H1 (cell line): Measurements from ENCODE around the gene C2orf92. TPM values are rescaled to one million over a fixed set of nuclear protein-coding genes. Genes with fewer than 3 reads are reported as not detected.

Source experiments
- CTCF ChIA-PET: fragments of 300-600 bp; sonication (Branson Sonifier 250); formaldehyde crosslinking; loops from one replicate; lab custom pipeline; 2021; ENCODE audit not compliant: partially characterized antibody; lab: Charles Lee
- POLR2A ChIA-PET: fragments of 300-600 bp; sonication (Branson Sonifier 250); formaldehyde crosslinking; loops from one replicate; lab custom pipeline; 2021; ENCODE audit warnings: inconsistent platforms; ENCODE audit not compliant: partially characterized antibody; lab: Charles Lee
- DNase-seq, 2 experiments: peaks; one replicate each; pipeline versions ENCODE4 v3.0.0 to v3.0.0-alpha.2; 2010 to 2022; ENCODE audit warnings: low spot score in 2 of 2, low read depth in 1 of 2, mixed read lengths in 1 of 2
- FAIRE-seq: peaks from 2 replicates; lab custom pipeline; 2011; peaks lifted over from hg19 to GRCh38; lab: Jason Lieb, UNC
- H2AFZ ChIP-seq: 2 replicates; pipeline ENCODE4 v1.8.1; 2012; ENCODE audit warnings: low read length, inconsistent platforms
- H2AK5ac ChIP-seq: 2 replicates; pipeline ENCODE4 v1.6.1; 2013; ENCODE audit warnings: low read depth, low read length
- H2BK120ac ChIP-seq: replicated peaks from 2 replicates; pipeline ENCODE3; 2013; ENCODE audit warnings: low read depth, low read length, inconsistent platforms
- H2BK12ac ChIP-seq: 2 replicates; pipeline ENCODE4 v1.6.1; 2013; ENCODE audit warnings: low read depth, low read length
- H2BK15ac ChIP-seq: 2 replicates; pipeline ENCODE4 v1.6.1; 2013; ENCODE audit warnings: low read length
- H2BK20ac ChIP-seq: 2 replicates; pipeline ENCODE4 v1.6.1; 2013; ENCODE audit warnings: low read length
- H2BK5ac ChIP-seq: 2 replicates; pipeline ENCODE4 v1.6.1; 2013; ENCODE audit warnings: low read depth, low read length
- H3K14ac ChIP-seq: 2 replicates; pipeline ENCODE4 v1.6.1; 2013; ENCODE audit warnings: inconsistent platforms; ENCODE audit not compliant: insufficient read length
- H3K18ac ChIP-seq: 2 replicates; pipeline ENCODE4 v1.6.1; 2013; ENCODE audit warnings: low read length; ENCODE audit errors: extremely low read depth
- H3K23ac ChIP-seq: 2 replicates; pipeline ENCODE4 v1.6.1; 2013; ENCODE audit warnings: inconsistent platforms; ENCODE audit not compliant: insufficient read length
- H3K23me2 ChIP-seq: 2 replicates; pipeline ENCODE4 v1.6.1; 2013; ENCODE audit warnings: low read depth, low read length
- H3K27ac ChIP-seq: 2 replicates; pipeline ENCODE4 v1.6.1; 2011; ENCODE audit warnings: low read depth, low read length, inconsistent platforms
- H3K27me3 ChIP-seq, 4 experiments: replicated peaks in 1 of 4; 1 replicate in 1 of 4; 2 replicates in 3 of 4; pipeline versions ENCODE4 v1.6.1 to v1.8.1; 2011 to 2013; ENCODE audit warnings: low read length in 3 of 4, mild to moderate bottlenecking in 3 of 4, inconsistent platforms in 2 of 4, mixed read lengths in 2 of 4, moderate library complexity in 1 of 4; ENCODE audit not compliant: control insufficient read depth in 3 of 4, insufficient read depth in 3 of 4; ENCODE audit errors: extremely low read depth in 1 of 4
- H3K36me3 ChIP-seq, 4 experiments: 2 replicates each; pipeline versions ENCODE4 v1.6.1 to v1.8.1; 2011 to 2013; ENCODE audit warnings: mild to moderate bottlenecking in 4 of 4, low read length in 3 of 4, moderate library complexity in 2 of 4, control low read depth in 1 of 4, inconsistent platforms in 1 of 4; ENCODE audit not compliant: insufficient read depth in 4 of 4, control insufficient read depth in 2 of 4
- H3K4ac ChIP-seq: replicated peaks from 2 replicates; pipeline ENCODE3; 2013; ENCODE audit warnings: low read length, low read depth, mixed read lengths, inconsistent platforms; ENCODE audit not compliant: insufficient read length
- H3K4me1 ChIP-seq, 4 experiments: replicated peaks in 1 of 4; 1 replicate in 1 of 4; 2 replicates in 3 of 4; pipeline versions ENCODE4 v1.6.1 to v1.8.1; 2011 to 2013; ENCODE audit warnings: low read length in 3 of 4, inconsistent platforms in 2 of 4, mixed read lengths in 1 of 4; ENCODE audit not compliant: insufficient read depth in 4 of 4, control insufficient read depth in 3 of 4
- H3K4me2 ChIP-seq, 2 experiments: 2 replicates each; pipeline versions ENCODE4 v1.6.1 to v1.8.1; 2011 to 2013; ENCODE audit warnings: low read depth in 2 of 2, low read length in 2 of 2, control low read depth in 1 of 2, inconsistent platforms in 1 of 2, mild to moderate bottlenecking in 1 of 2; ENCODE audit not compliant: insufficient read depth in 1 of 2
- H3K4me3 ChIP-seq, 4 experiments: fragments of 200-600, 300-600 bp in 1 of 4; sonication (generic), shearing (Covaris generic), sonication (Bioruptor Twin) in 1 of 4; 2 replicates each; pipeline versions ENCODE4 v1.5.1 to v1.8.1; 2011 to 2016; ENCODE audit warnings: low read length in 4 of 4, low read depth in 3 of 4, control low read depth in 2 of 4, inconsistent platforms in 2 of 4, mild to moderate bottlenecking in 2 of 4, mixed read lengths in 1 of 4, moderate library complexity in 1 of 4; ENCODE audit not compliant: insufficient read depth in 2 of 4; ENCODE audit errors: extremely low read depth in 1 of 4
- H3K56ac ChIP-seq: replicated peaks from 2 replicates; pipeline ENCODE3; 2013; ENCODE audit warnings: low read depth, mild to moderate bottlenecking, mixed read lengths, low read length, inconsistent platforms; ENCODE audit not compliant: insufficient read length
- H3K79me1 ChIP-seq: 2 replicates; pipeline ENCODE4 v1.6.1; 2013; ENCODE audit warnings: low read depth, low read length, control low read depth
- H3K79me2 ChIP-seq, 2 experiments: 2 replicates each; pipeline versions ENCODE4 v1.6.1 to v1.8.1; 2012 to 2013; ENCODE audit warnings: low read length in 2 of 2, mild to moderate bottlenecking in 2 of 2, inconsistent platforms in 1 of 2; ENCODE audit not compliant: insufficient read depth in 2 of 2, control insufficient read depth in 1 of 2
- H3K9ac ChIP-seq, 4 experiments: replicated peaks in 1 of 4; 1 replicate in 1 of 4; 2 replicates in 3 of 4; pipeline versions ENCODE4 v1.6.1 to v1.8.1; 2011 to 2013; ENCODE audit warnings: low read depth in 3 of 4, low read length in 3 of 4, control low read depth in 2 of 4, mild to moderate bottlenecking in 2 of 4, moderate library complexity in 2 of 4, inconsistent platforms in 1 of 4; ENCODE audit errors: extremely low read depth in 1 of 4
- H3K9me3 ChIP-seq, 2 experiments: 2 replicates each; pipeline versions ENCODE4 v1.6.1 to v1.8.1; 2012 to 2013; ENCODE audit warnings: mild to moderate bottlenecking in 2 of 2, moderate library complexity in 2 of 2, control low read depth in 1 of 2, inconsistent platforms in 1 of 2, low read depth in 1 of 2, low read length in 1 of 2, mixed read lengths in 1 of 2; ENCODE audit not compliant: insufficient read depth in 2 of 2
- H4K20me1 ChIP-seq, 2 experiments: replicated peaks in 1 of 2; 2 replicates each; pipeline versions ENCODE3 to v1.8.1; 2011 to 2013; ENCODE audit warnings: inconsistent platforms in 2 of 2, low read length in 2 of 2, mild to moderate bottlenecking in 1 of 2; ENCODE audit not compliant: insufficient read depth in 2 of 2, control insufficient read depth in 1 of 2
- H4K5ac ChIP-seq: 2 replicates; pipeline ENCODE4 v1.6.1; 2013; ENCODE audit warnings: low read length, low read depth, mixed read lengths, inconsistent platforms; ENCODE audit not compliant: insufficient read length
- H4K8ac ChIP-seq: 2 replicates; pipeline ENCODE4 v1.8.0; 2013; ENCODE audit warnings: mild to moderate bottlenecking, moderate library complexity, low read length, inconsistent platforms; ENCODE audit not compliant: insufficient read depth; ENCODE audit errors: extremely low read depth
- H4K91ac ChIP-seq: replicated peaks from 2 replicates; pipeline ENCODE3; 2013; ENCODE audit warnings: low read length, mixed read lengths, inconsistent platforms; ENCODE audit not compliant: insufficient read length
- ASH2L ChIP-seq: fragments of 200-600, 300-600 bp; sonication (generic); IDR thresholded peaks from one replicate; pipeline ENCODE4 v1.7.1; 2017; ENCODE audit warnings: low read length
- BRCA1 ChIP-seq: IDR thresholded peaks from 2 replicates; pipeline ENCODE4 v1.6.1; 2012; ENCODE audit warnings: low read depth, low read length, improper control_type of control experiment
- EZH2 ChIP-seq: fragments of 200-600 bp; sonication (generic); IDR thresholded peaks from 2 replicates; pipeline ENCODE4 v1.7.1; 2012; ENCODE audit warnings: low read depth, mild to moderate bottlenecking, moderate library complexity, low read length, inconsistent platforms; ENCODE audit not compliant: severe bottlenecking
- PHF8 ChIP-seq: fragments of 200-600 bp; sonication (generic); conservative IDR thresholded peaks from 2 replicates; pipeline ENCODE4 v1.7.1; 2012; ENCODE audit warnings: low read depth, mild to moderate bottlenecking, inconsistent platforms, low read length, moderate library complexity
- POLR2AphosphoS5 ChIP-seq: IDR thresholded peaks from 2 replicates; pipeline ENCODE4 v1.6.1; 2011; ENCODE audit warnings: low read depth, low read length
- RAD21 ChIP-seq, 2 experiments: IDR thresholded peaks in 1 of 2; conservative IDR thresholded peaks in 1 of 2; 2 replicates each; pipeline ENCODE4 v1.6.1; 2011; ENCODE audit warnings: low read depth in 2 of 2, low read length in 2 of 2, improper control_type of control experiment in 1 of 2, inconsistent platforms in 1 of 2, mild to moderate bottlenecking in 1 of 2, moderate library complexity in 1 of 2
- RXRA ChIP-seq: IDR thresholded peaks from 2 replicates; pipeline ENCODE4 v1.6.1; 2011; ENCODE audit warnings: low read depth, mild to moderate bottlenecking, low read length, moderate library complexity; ENCODE audit not compliant: insufficient read depth
- SIRT6 ChIP-seq: IDR thresholded peaks from one replicate; pipeline ENCODE4 v1.7.1; 2012; ENCODE audit warnings: low read length, inconsistent platforms
- SP1 ChIP-seq: IDR thresholded peaks from 2 replicates; pipeline ENCODE4 v1.6.1; 2011; ENCODE audit warnings: low read depth, low read length
- SP2 ChIP-seq: IDR thresholded peaks from 2 replicates; pipeline ENCODE4 v1.6.1; 2012; ENCODE audit warnings: mild to moderate bottlenecking, low read length, inconsistent platforms
- USF2 ChIP-seq: IDR thresholded peaks from 2 replicates; pipeline ENCODE4 v1.6.1; 2011; ENCODE audit warnings: low read length, improper control_type of control experiment
- WGBS, 2 experiments: shearing (Covaris generic) in 1 of 2; methylation state at CpG; one replicate each; pipeline versions ENCODE4 v1.1.6 to v1.1.7; 2013 to 2015; ENCODE audit warnings: low lambda C conversion rate in 2 of 2, mixed read lengths in 2 of 2, inconsistent platforms in 1 of 2, low coverage in 1 of 2, missing lambda C conversion rate in 1 of 2; ENCODE audit not compliant: insufficient replicate concordance in 2 of 2, insufficient coverage in 1 of 2, insufficient read length in 1 of 2; ENCODE audit errors: extremely low coverage in 1 of 2, missing lambda C conversion rate in 1 of 2; 5-methylcytosine and 5-hydroxymethylcytosine counted together
- polyA plus RNA-seq, 7 experiments: library from polyadenylated mRNA; depleted of rRNA in 3 of 7; stranded (reverse) in 5 of 7; unstranded in 2 of 7; fragments of >200 nt in 5 of 7; fragments of 200-250 nt in 2 of 7; gene quantifications; 1 replicate in 5 of 7; 2 replicates in 1 of 7; 4 replicates in 1 of 7; pipeline versions ENCODE4 v1.2.1 to v1.2.3, GENCODE V29; 2011 to 2013; ENCODE audit warnings: missing spikeins in 2 of 7, mixed read lengths in 2 of 7
- total RNA-seq: library from RNA; stranded (reverse); fragmentation: NEBNext Ultra II Directional; extraction: Animal tissue kit (Norgen Biotek cat#: 25700); gene quantifications from 2 replicates; pipeline ENCODE4 v1.2.1, GENCODE V29; 2021

The C2orf92 gene
- total and polyA plus RNA-seq, 2 of the 8 experiments (the other 6 are each of a cell fraction or from before 2014, with no cell fraction given) = 2.3 to 3.7 TPM

GRCh38 chr2:97724946-97725688 is 55.6 kb downstream of the C2orf92 start:
- Histone ChIP-seq H3K9me3 (no peaks in the 10 kb centered on the region), H3K79me1 (no peaks in the 10 kb centered on the region), H4K91ac (no peak overlapping the region), H3K9ac (no peak overlapping the region), H3K4ac (no peak overlapping the region), H3K23ac (no peak overlapping the region), H2BK12ac (no peak overlapping the region), H3K4me1 (peaks cover 2 to 5% (median 3%) of the 10 kb centered on the region in 4 experiments; a peak in 5 of 7 replicates), H2BK5ac (no peak overlapping the region), H3K4me3 (no peak overlapping the region), H2BK120ac (no peak overlapping the region), H2BK15ac (no peak overlapping the region), H3K14ac (no peak overlapping the region), H4K20me1 (no peaks in the 10 kb centered on the region), H3K18ac (no peak overlapping the region), H3K27me3 (no peaks in the 10 kb centered on the region), H3K23me2 (no peaks in the 10 kb centered on the region), H3K56ac (no peak overlapping the region), H2BK20ac (no peak overlapping the region), H3K36me3 (no peaks in the 10 kb centered on the region), H3K79me2 (no peaks in the 10 kb centered on the region), H4K5ac (no peak overlapping the region), H3K4me2 (no peak overlapping the region), H4K8ac (no peak overlapping the region), H2AFZ (no peak overlapping the region), H2AK5ac (no peak overlapping the region), H3K27ac (no peak overlapping the region)
- POLR2A ChIA-PET = interaction anchor here (1.2 kb wide), 1 partner anchor 79 kb away, joined by 3 read pairs; the partner anchor contains the start of gene COX5B
- CTCF ChIA-PET = interaction anchor here (0.6 to 11.0 kb wide), 9 partner anchors 8 to 79 kb away, joined by 3 to 105 read pairs (median 3); no protein-coding TSS in a partner anchor
- no peak for DNase-seq
- 93% methylated on average over 29 of the region's 31 CpGs; no CpG with 5 or more reads in 1 of the 2 experiments for WGBS, 2 experiments
- no peak for FAIRE-seq
- TF ChIP-seq ASH2L (no peak), POLR2AphosphoS5 (no peak), BRCA1 (no peak), USF2 (no peak), SIRT6 (no peak), EZH2 (no peak), SP1 (no peak), SP2 (no peak), PHF8 (no peak), RXRA (no peak), RAD21 (IDR thresholded peaks at IDR 0.05 in 1 of 2, conservative IDR thresholded peaks at IDR 0.05 in 1 of 2; ENCODE audit: low read depth in 2 of 2, low read length in 2 of 2) (peak in 1 of 2 experiments; percentile 24; a peak in 1 of 4 replicates)
